HL-60 (cell line): ENCODE data around the gene CCNK.

Experiments used
- DNase-seq, 2 experiments: peaks; one replicate each; pipeline ENCODE4 v3.0.0-alpha.2; 2010 to 2020; ENCODE audit warnings: low read depth in 1 of 2, low spot score in 1 of 2
- H3K27ac ChIP-seq: fragments of 250-450 bp; sonication (Bioruptor Pico); replicated peaks from 2 replicates; pipeline ENCODE4 v1.5.1; 2020; ENCODE audit warnings: mild to moderate bottlenecking, moderate library complexity
- H3K27me3 ChIP-seq: fragments of 250-450 bp; sonication (Bioruptor Pico); 2 replicates; pipeline ENCODE4 v1.5.1; 2021; ENCODE audit warnings: mild to moderate bottlenecking, moderate library complexity; ENCODE audit not compliant: insufficient read depth, poor library complexity, severe bottlenecking
- H3K4me3 ChIP-seq: replicated peaks from 2 replicates; pipeline ENCODE4 v1.5.1; 2011; ENCODE audit warnings: mild to moderate bottlenecking, control low read depth, low read length; ENCODE audit not compliant: insufficient read depth
- CTCF ChIP-seq: IDR thresholded peaks from one replicate; pipeline ENCODE4 v1.5.1; 2011; ENCODE audit warnings: low read length, control low read depth, inconsistent platforms; ENCODE audit not compliant: insufficient read depth
- GABPA ChIP-seq: IDR thresholded peaks from 2 replicates; pipeline ENCODE4 v1.6.1; 2012; ENCODE audit warnings: low read depth
- POLR2AphosphoS5 ChIP-seq: IDR thresholded peaks from 2 replicates; pipeline ENCODE4 v1.6.1; 2012; ENCODE audit warnings: low read depth
- REST ChIP-seq: IDR thresholded peaks from 2 replicates; pipeline ENCODE4 v1.6.1; 2012; ENCODE audit warnings: low read depth; ENCODE audit not compliant: insufficient replicate concordance
- SPI1 ChIP-seq: IDR thresholded peaks from 2 replicates; pipeline ENCODE4 v1.6.1; 2012; ENCODE audit warnings: low read depth, mild to moderate bottlenecking, borderline replicate concordance

Gene CCNK

DNA sequence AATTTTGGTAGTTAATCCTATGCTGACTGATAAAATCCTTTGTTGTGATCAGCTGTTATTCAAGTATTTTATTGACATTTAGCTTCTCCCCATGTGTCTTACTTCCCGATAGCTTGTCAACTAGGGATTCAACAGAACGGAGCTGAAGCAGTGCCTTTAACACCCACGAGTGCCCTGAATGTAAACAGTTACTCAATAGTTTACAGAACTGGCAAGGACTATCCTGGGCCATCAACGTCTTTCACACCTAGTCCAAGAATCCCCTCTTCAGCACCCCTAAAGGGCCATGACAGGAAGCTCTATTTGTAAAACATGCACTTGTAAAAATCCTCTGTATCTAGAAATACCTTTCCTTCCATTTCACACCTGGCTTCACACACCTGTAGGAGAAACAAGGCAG is 45.9 kb upstream of the CCNK start:
- Histone ChIP-seq H3K27me3 (no peaks in the 10 kb centered on the region), H3K4me3 (no peak overlapping the region), H3K27ac (no peak overlapping the region)
- no peak for DNase-seq
- no peak for TF ChIP-seq POLR2AphosphoS5
- TF ChIP-seq SPI1: no peak
- TF ChIP-seq CTCF: no peak
- no peak for TF ChIP-seq GABPA
- no peak for TF ChIP-seq REST

DNA sequence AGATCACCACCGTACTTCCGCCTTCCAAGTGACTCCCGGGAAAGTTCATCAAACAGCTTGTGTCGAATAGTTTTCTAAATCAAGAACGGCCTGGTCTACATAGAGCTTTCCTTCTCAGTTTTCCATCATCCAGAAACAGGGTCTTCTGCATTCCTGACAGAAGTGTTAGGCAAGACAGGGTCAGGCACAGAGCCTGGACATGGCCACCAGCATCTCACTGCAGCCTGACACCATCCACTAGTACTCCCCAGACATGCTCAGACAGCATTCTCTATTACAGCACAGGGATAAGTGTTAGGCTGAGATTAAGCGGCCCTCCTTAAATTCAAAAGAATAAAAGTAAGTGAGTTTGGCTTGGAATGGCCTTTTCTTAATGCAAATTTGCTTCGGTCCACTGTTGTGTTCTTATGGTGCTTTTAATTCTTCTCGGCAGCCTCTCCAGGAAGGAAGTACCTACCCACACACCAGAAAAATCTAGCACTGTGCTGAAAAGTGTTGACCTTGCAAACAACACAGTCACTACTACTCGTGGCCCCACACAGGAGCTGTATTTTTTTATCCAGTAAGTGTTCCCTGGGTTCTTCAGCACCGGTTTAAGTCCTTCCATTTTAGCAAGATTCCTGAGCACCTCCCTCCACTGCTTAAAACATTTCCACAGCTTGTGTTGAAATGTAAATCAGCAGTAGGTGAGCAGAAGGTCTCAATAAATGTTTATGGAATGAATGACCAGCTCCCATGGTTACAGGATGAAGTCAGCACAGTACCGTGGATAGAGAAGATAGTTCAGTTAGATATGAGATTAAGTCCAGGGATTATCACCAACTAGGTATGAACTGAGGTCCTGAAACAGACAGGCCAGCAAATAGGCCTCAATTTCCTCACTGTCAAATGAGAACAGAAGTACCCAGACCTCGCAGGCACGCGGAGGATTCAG is 44.7 kb upstream of the CCNK start:
- DNase-seq: no peak
- Histone ChIP-seq H3K27me3 (no peaks in the 10 kb centered on the region), H3K4me3 (no peak overlapping the region), H3K27ac (no peak overlapping the region)
- TF ChIP-seq SPI1: no peak
- no peak for TF ChIP-seq GABPA
- no peak for TF ChIP-seq CTCF
- no peak for TF ChIP-seq POLR2AphosphoS5
- TF ChIP-seq REST: no peak

DNA sequence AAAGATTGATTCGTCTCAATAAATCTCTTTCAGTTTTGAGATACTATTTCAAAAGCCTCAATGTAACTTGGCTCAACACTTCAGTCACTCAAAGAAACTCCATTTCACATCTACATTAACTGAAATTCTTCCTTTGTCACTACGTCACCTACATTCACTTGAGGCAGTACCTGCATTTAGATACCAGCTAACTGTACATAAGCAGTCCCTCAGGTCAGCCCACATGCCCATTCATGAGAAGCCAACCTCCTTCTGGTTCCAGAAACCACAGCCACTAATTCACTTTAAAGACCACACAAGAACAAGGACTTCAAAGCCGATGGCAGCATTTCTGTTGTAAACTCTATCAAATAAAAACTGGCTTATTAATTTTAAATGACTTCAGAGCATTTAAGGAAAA is 43.5 kb upstream of the CCNK start:
- H3K27ac ChIP-seq: no peak overlapping the region
- DNase-seq: no peak
- H3K27me3 ChIP-seq: no peaks in the 10 kb centered on the region
- H3K4me3 ChIP-seq: no peak overlapping the region
- no peak for TF ChIP-seq SPI1
- no peak for TF ChIP-seq REST
- no peak for TF ChIP-seq POLR2AphosphoS5
- TF ChIP-seq CTCF: no peak
- no peak for TF ChIP-seq GABPA
